Measurements from ENCODE around the gene CD58. TPM values are rescaled to one million over a fixed set of nuclear protein-coding genes. Genes with fewer than 3 reads are reported as not detected.

Gene CD58
- total and polyA plus RNA-seq, 2 of the 4 experiments (the other 2 are of a cell fraction): 5.4 to 5.7 TPM

GRCh38 chr1:116487031-116487430 lies 83.8 kb downstream of the CD58 start:
- dilution Hi-C loops (cut with HindIII; ENCODE audit: low sequenced_read_pairs, unreplicated experiment): no loop called here
- in situ Hi-C loops (cut with MboI; ENCODE audit: low sequenced_read_pairs): no loop called here
- intact Hi-C loops (cut with micrococcal nuclease): loop anchor here (5.0 kb wide), 2 partner anchors 70 to 110 kb away; no protein-coding TSS in a partner anchor

More at GRCh38 chr1:116487031-116487430, 83.8 kb downstream of the CD58 start:
- H3K4ac ChIP-seq (ENCODE audit: low read depth, low read length): no peak overlapping the region
- H3K4me1 ChIP-seq (ENCODE audit: control insufficient read depth, insufficient read depth, low read length): peaks cover 9% of the 10 kb centered on the region
- H4K91ac ChIP-seq (ENCODE audit: insufficient read depth, low read depth, low read length): no peak overlapping the region
- ATAC-seq (ENCODE audit: low read depth) (no peak), DNase-seq (no peak)
- no TSS peak for BruUV-seq (replicated peaks)
- no peaks in the 10 kb centered on the region for H3K27me3 ChIP-seq (ENCODE audit: control insufficient read depth, insufficient read depth, low read length)
- no peaks in the 10 kb centered on the region for H3K36me3 ChIP-seq (ENCODE audit: control insufficient read depth, insufficient read depth, low read length)
- H2BK5ac ChIP-seq (ENCODE audit: low read depth, low read length, poor library complexity, severe bottlenecking): no peak overlapping the region
- no peak overlapping the region for H4K5ac ChIP-seq (ENCODE audit: low read depth, low read length)
- H2BK20ac ChIP-seq (ENCODE audit: low read depth, low read length): no peak overlapping the region; the same call in 1 of the 2 replicates
- no peak for TF ChIP-seq CEBPB (IDR thresholded peaks at IDR 0.05; ENCODE audit: low read depth, low read length)
- TF ChIP-seq SMC3 (IDR thresholded peaks at IDR 0.05; ENCODE audit: low read depth, low read length): no peak
- no peak for TF ChIP-seq RAD21 (IDR thresholded peaks at IDR 0.05; ENCODE audit: low read length)
- no peak for TF ChIP-seq RCOR1 (IDR thresholded peaks at IDR 0.05; ENCODE audit: insufficient replicate concordance, low read length)
- no peak for TF ChIP-seq FOS (IDR thresholded peaks at IDR 0.05; ENCODE audit: low read depth, low read length)
- TF ChIP-seq ELK1 (IDR thresholded peaks at IDR 0.05; ENCODE audit: borderline replicate concordance, low read depth, low read length): no peak
- TF ChIP-seq USF2 (IDR thresholded peaks at IDR 0.05; ENCODE audit: low read depth, low read length): no peak
- TF ChIP-seq MAFK (IDR thresholded peaks at IDR 0.05; ENCODE audit: low read depth, low read length): no peak
- TF ChIP-seq MXI1 (IDR thresholded peaks at IDR 0.05; ENCODE audit: borderline replicate concordance, low read depth, low read length): no peak
- no peak for TF ChIP-seq NFE2L2 (IDR thresholded peaks at IDR 0.05; ENCODE audit: low read depth, low read length)
- no peak for TF ChIP-seq MAZ (IDR thresholded peaks at IDR 0.05; ENCODE audit: borderline replicate concordance, low read depth, low read length)
- TF ChIP-seq RFX5 (IDR thresholded peaks at IDR 0.05; ENCODE audit: low read depth, low read length): no peak
- no peak for TF ChIP-seq BHLHE40 (IDR thresholded peaks at IDR 0.05; ENCODE audit: low read depth, low read length)
- TF ChIP-seq CTCF (conservative IDR thresholded peaks at IDR 0.05; ENCODE audit: low read depth, low read length): no peak
- no peak overlapping the region for H2BK15ac ChIP-seq (ENCODE audit: low read depth, low read length)
- H3K23ac ChIP-seq (ENCODE audit: low read depth, low read length): no peak overlapping the region
- H2AK9ac ChIP-seq (replicated peaks; ENCODE audit: low read depth, low read length, poor library complexity): no peak overlapping the region
- no peak overlapping the region for H3K27ac ChIP-seq (ENCODE audit: insufficient read depth, low read length)
- no peaks in the 10 kb centered on the region for H4K20me1 ChIP-seq (ENCODE audit: insufficient read depth, low read length)
- no peak overlapping the region for H3K4me3 ChIP-seq (ENCODE audit: insufficient read depth, low read depth, low read length)
- H3K14ac ChIP-seq (replicated peaks; ENCODE audit: low read depth, low read length): no peak overlapping the region
- no peak overlapping the region for H3K56ac ChIP-seq (ENCODE audit: extremely low read depth, insufficient read depth, low read length)
- ChIA-PET CTCF (interaction anchor here (0.9 to 3.9 kb wide), 2 partner anchors 12 to 348 kb away, joined by 3 to 41 read pairs; no protein-coding TSS in a partner anchor), POLR2A (ENCODE audit: unreplicated experiment) (no interaction called here)
- no peaks in the 10 kb centered on the region; the same call in 1 of the 2 replicates for H3K9me1 ChIP-seq (ENCODE audit: insufficient read depth, low read length)
- no peaks in the 10 kb centered on the region for H3K9me3 ChIP-seq (ENCODE audit: control insufficient read depth, insufficient read depth, low read length)
- H3K9ac ChIP-seq (ENCODE audit: low read depth, low read length): no peak overlapping the region
- H3K18ac ChIP-seq (ENCODE audit: low read depth, low read length): no peak overlapping the region
- H2AFZ ChIP-seq (replicated peaks; ENCODE audit: low read length, poor library complexity): no peak overlapping the region
- H2AK5ac ChIP-seq (ENCODE audit: low read depth, low read length): no peak overlapping the region
- no peaks in the 10 kb centered on the region for H3K79me1 ChIP-seq (ENCODE audit: low read depth in 1 of 2, low read length in 2 of 2)
- no peak overlapping the region for H2BK120ac ChIP-seq (ENCODE audit: low read depth, low read length)
- no peak overlapping the region for H3K4me2 ChIP-seq (ENCODE audit: low read depth, low read length)
- no peak overlapping the region for H4K8ac ChIP-seq (ENCODE audit: low read depth in 2 of 2, low read length in 2 of 2)
